HG03469 (cell line): ENCODE data around the gene EAF1.
"Not testable (repeated sequence)": the region's sequence is repeated elsewhere in the genome, so short reads cannot be mapped to it uniquely, and the experiment has no call there.

Experiments used
- ATAC-seq: cut with Tn5 transposase; IDR thresholded peaks from one replicate; pipeline ENCODE4 v1.9.1; 2021; ENCODE audit warnings: mild to moderate bottlenecking, moderate library complexity, moderate number of reproducible peaks; ENCODE audit not compliant: unreplicated experiment

The EAF1 gene

DNA sequence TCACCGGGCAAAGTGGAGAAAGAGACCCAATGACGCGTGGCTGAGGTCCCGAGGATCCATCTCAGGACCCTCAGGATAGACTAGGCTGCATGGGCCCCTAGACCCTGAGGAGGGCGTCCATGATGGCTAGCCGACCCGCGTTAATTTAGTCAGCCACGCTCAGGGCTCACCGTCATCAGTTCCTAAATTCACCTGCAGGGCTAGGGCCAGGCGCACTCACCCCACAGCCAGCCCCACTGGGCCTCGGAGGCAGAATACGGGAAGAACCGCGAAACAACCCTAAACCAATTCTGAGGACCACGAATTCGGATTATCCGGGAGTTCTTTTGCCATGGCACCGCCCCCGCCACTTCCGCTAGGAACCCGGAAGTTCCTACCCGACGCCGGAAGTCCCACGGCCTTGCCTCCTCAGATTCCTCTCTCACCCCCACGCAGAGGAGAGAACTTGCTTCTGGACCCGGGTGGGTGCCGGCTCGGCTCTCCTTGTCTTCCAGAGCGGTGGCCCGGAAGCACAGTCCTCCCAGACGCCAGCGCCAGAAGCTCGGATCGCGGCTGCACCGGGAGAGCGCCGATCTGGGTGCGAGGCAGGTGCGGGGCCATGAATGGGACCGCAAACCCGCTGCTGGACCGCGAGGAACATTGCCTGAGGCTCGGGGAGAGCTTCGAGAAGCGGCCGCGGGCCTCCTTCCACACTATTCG, at the start of gene EAF1, which contains the start of gene METTL6:
TSS of gene EAF1 (plus strand) at position 417 of the 699 bp plus-strand sequence. CDS start at position 599, 182 bp downstream.
TSS of gene METTL6 (minus strand) at position 363 of the 699 bp plus-strand sequence. CDS start 1,033 bp downstream, outside the sequence.
- no peak for ATAC-seq

DNA sequence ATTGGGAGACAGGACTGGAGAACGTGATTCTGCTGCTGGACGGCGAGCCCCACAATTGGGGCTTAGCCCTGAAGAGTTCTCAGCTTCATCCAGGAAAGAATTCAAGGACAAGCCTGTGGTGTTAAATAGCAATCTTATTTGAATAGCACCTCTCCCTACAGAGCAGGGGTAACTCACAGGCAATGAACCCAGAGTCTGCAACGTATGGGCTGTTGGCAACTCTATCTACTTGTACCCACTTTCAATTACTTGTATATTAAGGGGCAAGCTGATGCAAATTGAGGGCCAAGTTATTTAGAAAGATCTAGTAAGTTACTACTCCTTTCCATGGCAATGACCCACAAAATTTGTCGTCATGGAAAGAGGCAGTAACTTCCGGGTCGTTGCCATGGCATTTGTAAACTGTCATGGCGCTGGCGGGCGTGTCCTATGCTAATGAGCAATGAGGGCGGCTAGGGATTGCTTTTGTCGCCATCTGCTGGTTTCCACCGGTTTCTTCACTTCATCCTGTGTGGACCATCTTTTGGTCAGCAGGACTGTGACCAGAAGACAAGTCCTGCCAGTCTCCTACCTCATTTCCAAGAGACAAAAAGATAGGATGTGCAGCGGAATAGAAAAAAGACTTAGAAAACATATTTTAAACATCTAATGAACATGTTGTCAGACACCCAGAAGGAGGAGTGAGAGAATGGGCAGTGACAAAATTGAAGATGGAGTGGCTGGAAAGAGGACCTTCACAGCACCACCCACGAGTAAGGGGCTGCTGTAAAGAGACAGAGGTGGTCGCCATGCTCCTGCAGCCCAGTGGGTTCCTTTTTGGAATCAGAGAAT, 49.2 kb upstream of the EAF1 start:
- peak; percentile 60 for ATAC-seq

DNA sequence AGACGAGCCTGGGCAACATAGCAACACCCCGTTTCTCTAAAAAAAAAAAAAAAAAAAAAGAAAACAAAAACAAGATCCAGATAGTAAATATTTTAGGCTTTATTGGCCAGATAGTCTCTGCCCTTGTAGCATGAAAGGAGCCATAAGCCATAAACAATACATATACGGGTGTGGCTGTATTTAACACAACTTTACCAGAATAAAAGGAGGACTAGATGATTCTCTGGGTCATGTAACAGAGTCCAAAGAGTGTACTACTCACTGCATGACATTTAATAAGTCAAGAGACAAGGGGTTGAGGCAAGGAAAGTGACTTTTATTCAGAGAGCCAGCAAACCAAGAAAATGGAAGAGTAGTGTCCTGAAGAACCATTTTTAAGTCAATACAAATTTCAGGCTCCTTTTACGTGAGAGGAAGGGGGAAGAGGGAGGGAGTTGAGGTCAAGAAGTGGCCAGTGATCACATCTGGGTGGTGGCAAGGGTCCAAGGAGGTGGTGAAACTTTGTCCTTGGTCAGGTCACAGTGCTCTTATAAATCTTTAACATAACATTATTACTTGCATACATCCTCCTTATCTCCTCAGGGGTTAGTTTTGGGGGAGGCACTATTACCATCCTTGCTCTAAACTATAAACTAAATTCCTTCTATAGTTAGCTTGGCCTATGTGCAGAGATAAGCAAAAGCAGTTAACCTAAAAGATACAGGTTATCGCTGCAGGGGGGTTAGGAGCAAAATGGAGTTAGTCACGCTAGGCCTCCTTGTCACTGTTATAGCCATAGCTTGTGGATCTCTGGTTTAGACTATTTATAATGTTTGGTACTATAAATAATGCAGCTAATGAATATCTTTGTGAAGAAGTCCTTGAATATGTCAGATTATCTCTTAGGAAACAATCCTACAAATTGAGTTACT, 46.2 kb upstream of the EAF1 start:
- no peak for ATAC-seq

DNA sequence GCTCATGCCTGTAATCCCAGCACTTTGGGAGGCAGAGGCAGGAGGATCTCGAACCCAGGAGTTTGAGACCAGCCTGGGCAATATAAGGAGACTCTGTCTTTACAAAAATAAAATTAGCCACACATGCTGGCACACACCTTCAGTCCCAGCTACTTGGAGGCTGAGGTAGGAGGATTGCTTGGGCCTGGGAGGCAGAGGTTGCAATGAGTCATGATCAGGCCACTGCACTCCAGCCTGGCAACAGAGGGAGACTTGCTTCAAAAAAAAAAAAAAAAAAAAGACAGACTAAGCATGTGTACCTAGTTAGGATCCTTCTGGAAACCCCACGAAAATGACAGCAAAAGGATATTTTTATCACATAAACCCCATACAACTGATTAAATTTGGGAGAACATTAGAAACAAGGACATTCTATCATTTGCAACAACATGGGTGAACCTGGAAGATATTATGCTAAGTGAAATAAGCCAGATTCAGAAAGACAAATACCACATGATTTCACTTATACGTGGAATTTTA, 44.9 kb upstream of the EAF1 start:
- ATAC-seq, result no peak

DNA sequence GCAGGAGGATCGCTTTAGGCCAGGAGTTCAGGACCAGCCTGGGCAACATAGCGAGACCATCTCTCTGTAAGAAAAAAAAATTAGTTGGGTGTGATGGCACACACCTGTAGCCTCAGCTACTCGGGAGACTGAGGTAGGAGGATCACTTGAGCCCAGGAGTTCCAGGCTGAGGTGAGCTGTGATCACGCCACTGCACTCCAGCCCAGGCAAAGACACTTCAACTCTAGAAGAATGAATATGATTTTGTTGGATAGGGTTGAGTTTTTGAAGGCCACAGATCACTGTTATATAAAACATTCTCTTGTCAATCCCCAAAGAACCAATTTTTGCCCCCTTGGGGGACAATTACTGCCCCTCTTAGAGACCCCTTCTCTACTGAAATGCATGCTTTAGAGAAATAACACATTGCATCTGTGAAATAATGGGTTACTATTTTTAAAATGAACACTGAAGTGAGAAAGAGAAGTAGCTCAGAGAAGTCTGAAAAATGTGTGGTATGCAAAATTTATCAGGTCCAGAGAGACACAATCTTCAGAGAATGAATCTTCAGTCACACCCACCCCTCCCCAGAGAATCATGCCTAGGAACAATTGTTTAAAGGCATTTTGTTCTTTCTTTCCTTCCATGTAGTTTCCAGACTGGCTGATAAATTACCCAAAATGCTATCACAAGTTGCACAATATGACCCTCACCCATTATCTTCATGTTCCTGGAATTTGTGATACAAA, 42.7 kb upstream of the EAF1 start:
- peak; percentile 67 for ATAC-seq

DNA sequence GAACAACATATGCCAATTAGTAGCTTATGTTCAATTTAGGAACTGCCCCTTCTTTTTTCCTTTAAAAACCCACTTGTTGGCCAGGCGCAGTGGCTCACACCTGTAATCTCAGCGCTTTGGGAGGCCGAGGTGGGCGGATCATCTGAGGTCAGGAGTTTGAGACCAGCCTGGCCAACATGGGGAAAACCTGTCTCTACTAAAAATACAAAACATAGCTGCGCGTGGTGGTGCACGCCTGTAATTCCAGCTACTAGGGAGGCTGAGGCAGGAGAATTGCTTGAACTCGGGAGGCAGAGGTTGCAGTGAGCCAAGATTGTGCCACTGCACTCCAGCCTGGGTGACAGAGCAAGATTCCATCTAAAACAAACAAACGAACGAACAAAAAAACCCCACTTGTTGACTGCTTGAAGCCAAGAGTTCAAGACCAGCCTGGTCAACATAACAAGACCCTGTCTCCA, 42.1 kb upstream of the EAF1 start:
- not testable (repeated sequence) for ATAC-seq

DNA sequence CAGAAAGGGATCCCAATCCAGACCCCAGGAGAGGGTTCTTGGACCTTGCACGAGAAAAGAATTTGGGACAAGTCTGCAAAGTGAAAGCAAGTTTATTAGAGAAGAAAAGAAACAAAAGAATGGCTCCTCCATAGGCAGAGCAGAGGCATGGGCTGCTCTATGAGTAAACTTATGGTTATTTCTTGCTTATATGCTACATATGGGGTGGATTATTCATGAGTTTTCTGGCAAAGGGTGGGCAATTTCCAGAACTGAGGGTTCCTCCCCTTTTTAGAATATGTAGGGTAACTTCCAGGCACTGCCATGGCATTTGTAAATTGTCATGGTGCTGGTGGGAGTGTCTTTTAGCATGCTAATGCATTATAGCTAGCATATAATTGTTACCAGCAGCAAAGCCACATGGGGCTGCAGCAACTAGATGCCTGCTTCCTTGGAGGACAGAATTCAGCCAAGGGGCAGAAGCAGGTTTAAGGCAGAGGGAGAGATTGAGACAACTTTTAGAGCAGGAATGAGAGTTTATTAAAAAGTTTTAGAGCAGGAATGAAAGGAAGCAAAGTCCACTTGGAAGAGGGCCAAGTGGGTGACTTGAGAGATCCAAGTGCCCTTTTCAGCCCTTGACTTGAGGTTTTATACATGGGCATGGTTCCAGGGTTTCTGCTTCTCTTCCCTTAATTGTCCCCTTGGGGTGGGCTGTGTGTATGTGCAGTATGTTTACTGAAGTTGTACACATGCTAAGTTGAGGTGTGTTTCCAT, 41.3 kb upstream of the EAF1 start:
- ATAC-seq, result no peak

DNA sequence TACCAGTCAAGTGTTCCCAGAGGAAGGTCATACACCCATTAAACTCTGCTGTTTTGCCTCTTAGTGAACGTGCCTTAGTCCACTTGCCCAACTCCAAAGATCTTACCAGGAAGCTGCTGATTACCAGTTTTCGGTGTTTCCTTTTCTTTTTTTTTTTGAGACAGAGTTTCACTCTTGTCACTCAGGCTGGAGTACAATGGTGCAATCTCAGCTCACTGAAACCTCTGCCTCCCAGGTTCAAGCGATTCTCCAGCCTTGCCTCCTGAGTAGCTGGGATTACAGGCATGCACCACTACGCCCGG, 40.8 kb upstream of the EAF1 start:
- ATAC-seq, result not testable (repeated sequence)

DNA sequence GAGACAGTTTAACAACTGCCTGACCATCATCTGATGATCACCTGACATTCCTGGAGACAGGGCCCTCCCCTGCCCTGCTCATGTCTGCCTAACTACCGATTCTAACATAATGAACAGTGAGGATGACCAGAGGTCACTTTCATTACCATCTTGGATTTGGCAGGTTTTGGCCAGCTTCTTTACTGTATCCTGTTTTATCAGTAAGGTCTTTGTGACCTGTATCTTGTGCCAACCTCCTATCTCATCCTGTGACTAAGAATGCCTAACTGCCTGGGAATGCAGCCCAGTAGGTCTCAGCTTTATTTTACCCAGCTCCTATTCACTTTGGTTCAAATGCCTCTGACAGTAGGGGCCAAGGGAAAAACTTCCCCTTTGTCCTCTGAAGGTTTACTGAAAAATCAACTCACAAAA, 40.2 kb upstream of the EAF1 start:
- no peak for ATAC-seq

DNA sequence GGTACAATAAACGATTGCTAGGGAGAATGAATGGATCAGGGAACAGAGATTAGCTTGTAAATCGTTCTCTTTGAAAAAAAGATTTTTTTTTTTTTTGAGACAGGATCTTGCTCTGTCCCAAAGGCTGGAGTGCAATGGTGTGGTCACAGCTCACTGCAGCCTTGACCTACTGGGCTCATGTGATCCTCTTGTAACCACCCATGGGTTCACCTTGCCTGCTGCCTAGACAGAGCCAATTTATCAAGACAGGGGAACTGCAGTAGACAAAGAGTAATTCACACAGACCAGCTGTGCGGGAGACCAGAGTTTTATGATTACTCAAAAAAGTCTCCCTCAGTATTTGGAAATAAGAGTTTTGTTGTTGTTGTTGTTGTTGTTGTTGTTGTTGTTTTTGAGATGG, 39.7 kb upstream of the EAF1 start:
- no peak for ATAC-seq

DNA sequence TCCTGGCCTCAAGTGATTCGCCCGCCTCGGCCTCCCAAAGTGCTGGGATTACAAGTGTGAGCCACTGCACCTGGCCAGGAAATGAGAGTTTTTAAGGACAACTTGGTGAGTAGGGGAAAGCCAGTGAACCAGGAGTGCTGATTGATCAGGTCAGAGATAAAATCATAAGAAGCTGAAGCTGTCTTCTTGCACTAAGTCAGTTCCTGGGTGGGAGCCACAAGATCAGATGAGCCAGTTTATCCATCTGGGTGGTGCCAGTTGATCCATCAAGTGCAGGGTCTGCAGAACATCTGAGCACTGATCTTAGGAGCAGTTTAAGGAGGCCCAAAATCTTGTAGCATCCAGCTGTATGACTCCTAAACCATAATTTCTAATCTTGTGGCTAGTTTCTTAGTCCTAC, 39.1 kb upstream of the EAF1 start:
- ATAC-seq, result not testable (repeated sequence)

DNA sequence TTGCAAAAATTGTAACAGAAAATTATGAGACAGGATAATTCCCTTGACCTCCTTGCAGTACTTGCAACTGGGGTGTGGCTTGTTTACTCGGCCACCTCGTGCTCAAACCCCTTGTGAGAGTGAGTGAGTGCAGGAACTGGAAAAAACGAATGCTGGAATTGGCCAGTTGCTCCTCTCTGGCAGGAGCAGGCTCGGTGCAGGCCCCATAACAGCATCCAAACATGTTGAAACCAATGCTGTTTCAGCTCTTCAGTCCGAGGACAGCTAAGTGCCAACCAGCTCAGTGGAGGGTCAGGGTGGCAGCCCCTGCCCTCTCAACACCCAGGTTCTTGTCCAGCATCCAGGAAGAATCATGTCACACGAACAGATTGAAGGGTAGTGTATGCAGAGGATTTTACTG, 36.9 kb upstream of the EAF1 start:
- ATAC-seq, result no peak

DNA sequence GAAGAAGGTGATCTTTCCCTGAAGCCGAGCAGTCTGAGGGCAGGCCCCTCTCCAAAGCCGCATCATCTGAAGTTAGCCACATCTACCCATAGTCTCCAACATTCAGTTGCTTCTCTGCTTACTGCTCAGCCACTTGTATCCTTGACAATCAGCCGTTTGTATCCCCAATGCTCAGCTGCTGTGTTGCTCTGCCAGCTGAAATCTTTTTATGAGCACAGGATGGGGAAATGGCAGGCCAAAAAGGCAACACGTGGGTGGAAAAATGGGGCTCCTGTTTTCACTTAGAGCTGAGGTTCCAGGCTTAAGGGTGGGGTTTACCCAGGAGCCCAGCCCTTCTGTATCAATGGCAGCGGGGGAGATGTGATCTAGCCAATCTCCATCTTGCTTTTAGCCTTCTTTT, 36.4 kb upstream of the EAF1 start:
- ATAC-seq, result no peak

DNA sequence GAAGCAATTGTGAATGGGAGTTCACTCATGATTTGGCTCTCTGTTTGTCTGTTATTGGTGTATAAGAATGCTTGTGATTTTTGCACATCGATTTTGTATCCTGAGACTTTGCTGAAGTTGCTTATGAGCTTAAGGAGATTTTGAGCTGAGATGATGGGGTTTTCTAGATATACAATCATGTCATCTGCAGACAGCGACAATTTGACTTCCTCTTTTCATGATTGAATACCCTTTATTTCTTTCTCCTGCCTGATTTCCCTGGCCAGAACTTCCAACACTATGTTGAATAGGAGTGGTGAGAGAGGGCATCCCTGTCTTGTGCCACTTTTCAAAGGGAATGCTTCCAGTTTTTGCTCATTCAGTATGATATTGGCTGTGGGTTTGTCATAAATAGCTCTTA, 34.1 kb upstream of the EAF1 start:
- ATAC-seq, result not testable (repeated sequence)

DNA sequence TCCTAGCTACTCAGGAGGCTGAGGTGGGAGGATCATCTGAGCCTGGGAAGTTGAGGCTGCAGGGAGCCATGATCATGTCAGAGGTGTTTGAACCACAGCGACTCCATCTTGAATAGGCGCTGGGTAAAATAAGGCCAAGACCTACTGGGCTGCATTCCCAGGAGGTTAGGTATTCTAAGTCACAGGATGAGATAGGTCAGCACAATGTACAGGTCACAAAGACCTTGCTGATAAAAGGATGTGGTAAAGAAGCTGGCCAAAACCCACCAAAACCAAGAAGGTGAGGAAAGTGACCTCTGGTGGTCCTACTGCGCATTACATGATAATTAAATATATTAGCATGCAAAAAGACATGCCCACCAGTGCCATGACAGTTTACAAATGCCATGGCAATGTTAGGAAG, 28.7 kb upstream of the EAF1 start:
- not testable (repeated sequence) for ATAC-seq

DNA sequence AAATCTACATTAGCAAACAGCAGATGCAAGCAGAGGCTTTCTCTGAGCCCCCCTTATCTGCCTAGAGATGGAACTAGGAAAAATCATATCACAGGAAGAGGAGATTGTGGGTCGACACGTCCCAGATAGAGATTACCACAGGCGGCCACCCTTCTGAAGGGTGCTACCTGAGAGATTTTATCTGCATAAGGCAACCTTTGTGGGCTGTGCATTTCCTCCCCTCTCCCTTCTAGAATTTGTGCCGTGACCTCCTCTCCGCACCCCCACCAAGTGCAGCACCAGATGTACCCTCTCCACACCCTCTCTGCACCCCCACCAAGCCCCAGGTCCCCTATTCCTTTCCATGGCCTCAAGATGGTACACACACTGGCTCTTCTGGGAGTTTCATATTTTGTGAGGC, 27.4 kb upstream of the EAF1 start:
- ATAC-seq, result no peak

DNA sequence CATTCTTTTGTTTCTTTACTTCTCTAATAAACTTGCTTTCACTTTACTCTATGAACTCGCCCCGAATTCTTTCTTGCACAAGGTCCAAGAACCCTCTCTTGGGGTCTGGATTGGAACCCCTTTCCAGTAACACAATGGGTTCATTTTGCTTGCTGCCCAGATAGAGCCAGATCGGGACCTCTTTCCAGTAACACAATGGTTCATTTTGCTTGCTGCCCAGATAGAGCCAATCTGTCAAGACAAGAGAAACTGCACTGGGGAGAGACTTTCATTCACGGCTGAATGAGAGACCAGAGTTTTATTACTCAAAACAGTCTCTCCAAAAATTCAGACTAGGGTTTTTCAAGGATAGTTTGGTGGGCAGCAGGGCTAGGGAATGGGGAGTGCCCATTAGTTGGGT, 25.5 kb upstream of the EAF1 start:
- ATAC-seq, result no peak

DNA sequence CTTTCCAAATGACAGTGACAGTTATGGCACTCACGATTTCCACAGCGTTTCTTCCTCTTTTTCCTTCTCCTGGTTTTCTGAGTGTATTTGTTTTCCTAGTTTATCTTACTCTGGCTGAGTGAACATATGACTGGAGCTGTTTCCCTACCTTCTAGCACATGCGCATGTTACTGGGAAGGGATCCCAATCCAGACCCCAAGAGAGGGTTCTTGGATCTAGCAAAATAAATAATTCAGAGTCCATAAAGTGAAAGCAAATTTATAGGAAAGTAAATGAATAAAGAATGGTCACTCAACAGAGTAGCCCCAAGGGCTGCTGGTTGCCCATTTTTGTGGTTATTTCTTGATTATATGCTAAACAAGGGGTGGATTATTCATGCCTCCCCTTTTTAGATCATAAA, 23.9 kb upstream of the EAF1 start:
- ATAC-seq, result no peak

DNA sequence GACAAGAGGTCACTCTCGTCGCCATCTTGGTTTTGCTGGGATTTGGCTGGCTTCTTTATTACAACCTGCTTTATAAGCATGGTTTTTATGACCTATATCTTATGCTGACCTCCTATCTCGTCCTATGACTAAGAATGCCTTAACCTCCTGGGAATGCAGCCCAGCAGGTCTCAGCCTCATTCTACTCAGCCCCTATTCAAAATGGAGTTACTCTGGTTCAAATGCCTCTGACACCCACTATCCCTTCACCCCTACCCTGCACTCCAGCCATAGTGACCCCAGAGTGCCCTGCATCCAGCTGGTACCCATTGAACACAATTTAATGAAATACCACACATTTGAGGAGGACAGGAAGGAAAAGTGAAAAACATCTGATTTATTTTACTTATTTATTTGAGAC, 23.4 kb upstream of the EAF1 start:
- no peak for ATAC-seq

DNA sequence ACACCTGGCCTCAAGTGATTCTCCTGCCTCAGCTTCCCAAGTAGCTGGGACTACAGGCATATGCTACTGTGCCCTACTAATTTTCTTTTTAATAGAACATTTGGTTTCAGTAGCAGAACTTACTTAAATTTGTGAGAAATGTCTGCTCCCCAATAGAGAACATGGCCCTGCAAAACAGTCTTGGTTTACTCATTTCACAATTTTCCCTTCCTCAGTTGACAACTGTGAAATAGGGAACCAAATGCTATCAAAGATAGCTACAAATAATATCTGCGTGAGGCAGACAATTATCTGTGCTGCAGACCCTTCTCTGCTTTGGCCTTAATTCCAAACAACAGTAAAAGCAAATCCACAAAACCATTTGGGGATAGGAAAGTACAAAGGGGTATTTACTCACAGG, 22.6 kb upstream of the EAF1 start:
- ATAC-seq, result no peak
